ELR (cell line): ENCODE measurements around the gene SMG7.

Source experiments
- DNase-seq: peaks from one replicate; pipeline ENCODE4 v3.0.0-alpha.2; 2015; ENCODE audit warnings: low read depth

Gene SMG7

GRCh38 chr1:183562701-183563100 lies 90.4 kb downstream of the SMG7 start:
- no peak for DNase-seq

GRCh38 chr1:183565261-183565660 lies 93.0 kb downstream of the SMG7 start:
- no peak for DNase-seq

GRCh38 chr1:183566026-183566425 lies 93.7 kb downstream of the SMG7 start:
- no peak for DNase-seq

- DNase-seq, result peak; percentile 32
Observed at GRCh38 chr1:183567584-183567983, 95.3 kb downstream of the SMG7 start.

GRCh38 chr1:183568176-183569021 lies 96.1 kb downstream of the SMG7 start:
- DNase-seq, result no peak

GRCh38 chr1:183569141-183569540 lies 96.8 kb downstream of the SMG7 start:
- DNase-seq, result peak; percentile 59

- no peak for DNase-seq
Observed at GRCh38 chr1:183569801-183570200, 97.5 kb downstream of the SMG7 start.

- no peak for DNase-seq
Observed at GRCh38 chr1:183570451-183570850, 98.2 kb downstream of the SMG7 start.

- peak; percentile 71 for DNase-seq
Observed at GRCh38 chr1:183571678-183572268, 99.5 kb downstream of the SMG7 start.

- DNase-seq, result peak; percentile 50
Observed at GRCh38 chr1:183572721-183573120, 100.4 kb downstream of the SMG7 start.

- DNase-seq, result no peak
Observed at GRCh38 chr1:183575606-183576005, 103.3 kb downstream of the SMG7 start.

GRCh38 chr1:183576537-183576936 lies 104.2 kb downstream of the SMG7 start:
- DNase-seq, result no peak

GRCh38 chr1:183577897-183578465 lies 105.7 kb downstream of the SMG7 start:
- no peak for DNase-seq

- DNase-seq, result no peak
Observed at GRCh38 chr1:183578856-183579255, 106.6 kb downstream of the SMG7 start.

GRCh38 chr1:183580281-183580682 lies 108.0 kb downstream of the SMG7 start:
- DNase-seq, result peak; percentile 57

- DNase-seq, result no peak
Observed at GRCh38 chr1:183582021-183582713, 109.9 kb downstream of the SMG7 start.

- peak; percentile 19 for DNase-seq
Observed at GRCh38 chr1:183583466-183583865, 111.2 kb downstream of the SMG7 start.

- no peak for DNase-seq
Observed at GRCh38 chr1:183584147-183584546, 111.8 kb downstream of the SMG7 start.

- DNase-seq, result no peak
Observed at GRCh38 chr1:183585038-183585437, 112.7 kb downstream of the SMG7 start.

GRCh38 chr1:183586455-183586854 lies 114.2 kb downstream of the SMG7 start:
- no peak for DNase-seq

GRCh38 chr1:183586926-183587325 lies 114.6 kb downstream of the SMG7 start:
- DNase-seq, result no peak

- DNase-seq, result no peak
Observed at GRCh38 chr1:183588827-183589226, 116.5 kb downstream of the SMG7 start.

GRCh38 chr1:183589384-183589783 lies 117.1 kb downstream of the SMG7 start:
- DNase-seq, result no peak
